HS-5 (cell line): ENCODE data around the gene H6PD.

Experiments used
- DNase-seq: peaks from one replicate; pipeline ENCODE4 v3.0.0-alpha.2; 2012; ENCODE audit warnings: low read depth

Gene H6PD

DNA sequence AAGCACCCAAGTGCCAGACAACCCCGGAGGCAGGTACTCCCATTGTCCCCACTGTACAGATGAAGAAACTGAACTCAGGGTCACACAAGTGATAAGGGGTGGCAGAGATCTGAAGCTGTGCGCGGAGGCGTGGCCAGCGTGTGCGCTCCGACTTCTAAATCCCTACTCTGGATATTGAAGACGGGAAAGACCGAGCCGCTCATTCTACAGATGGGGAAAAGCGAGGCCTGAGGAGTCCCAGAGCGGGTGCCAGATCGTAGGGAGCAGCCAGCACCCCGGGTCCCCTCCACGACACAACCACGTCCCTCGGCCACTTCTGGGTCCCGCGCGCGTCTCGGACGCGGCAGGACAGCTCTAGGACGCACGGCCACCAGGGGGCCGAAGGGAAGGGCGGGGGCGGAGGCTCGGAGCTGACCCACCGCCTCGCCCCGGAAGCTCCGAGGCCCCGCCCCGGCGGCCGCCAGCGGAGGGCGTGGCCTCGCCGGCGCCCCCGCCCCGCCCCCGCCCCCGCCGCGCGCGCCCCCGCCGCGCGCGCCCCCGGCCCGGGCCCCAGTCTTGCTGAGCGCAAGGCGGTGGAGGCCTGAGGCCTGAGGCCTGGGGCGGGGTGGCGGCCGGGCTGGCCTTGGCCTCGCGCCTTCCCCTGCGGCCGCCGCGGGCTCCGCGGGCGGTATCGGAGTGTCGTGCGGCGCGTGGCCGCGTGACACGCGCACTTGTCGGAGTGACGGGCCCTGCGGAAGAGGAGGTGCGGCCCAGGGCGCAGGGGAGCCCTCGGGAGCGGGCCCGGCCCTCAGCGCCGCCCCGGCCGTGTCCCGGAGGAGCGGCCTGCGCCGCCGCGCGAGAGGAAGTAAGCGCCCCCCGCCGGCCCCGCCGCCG lies at the start of gene H6PD:
Gene H6PD, plus strand, starts transcription at position 552 of the 873 bp plus-strand sequence. CDS start 10,161 bp downstream, outside the sequence.
- no peak for DNase-seq

DNA sequence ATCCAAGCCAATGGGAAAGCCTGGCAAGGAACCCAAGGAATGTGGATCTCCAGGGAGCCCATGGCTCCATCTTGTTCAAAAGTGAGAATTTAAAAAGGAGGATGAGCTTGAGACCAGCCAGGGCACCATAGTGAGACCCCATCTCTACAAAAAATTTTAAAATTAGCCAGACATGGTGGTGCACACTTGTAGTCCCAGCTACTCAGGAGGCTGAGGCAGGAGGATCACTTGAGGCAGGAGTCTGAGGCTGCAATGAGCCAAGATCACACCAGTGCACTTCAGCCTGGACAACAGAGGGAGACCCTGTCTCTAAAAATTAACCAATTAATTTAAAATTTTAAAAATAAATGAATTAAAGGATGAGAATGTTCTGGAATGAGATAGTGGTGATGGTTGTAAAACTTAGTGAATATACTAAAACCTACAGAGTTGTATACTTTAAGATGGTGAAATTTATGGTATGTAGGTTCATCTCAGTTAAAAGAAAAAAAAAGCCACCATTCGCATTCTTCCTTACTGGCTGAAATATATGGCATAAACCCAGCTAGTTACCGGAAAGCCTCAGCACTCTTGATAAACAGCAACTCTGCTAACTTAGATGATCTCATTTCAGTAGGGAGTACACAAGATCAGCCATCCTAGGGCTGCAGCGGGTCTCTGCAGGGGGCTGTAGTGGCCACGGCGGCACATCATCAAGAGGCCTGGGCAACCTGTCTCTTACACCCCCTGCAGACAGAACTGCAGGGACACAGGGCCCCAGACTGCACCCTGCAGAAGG lies 48.3 kb upstream of the H6PD start:
- no peak for DNase-seq

GRCh38 chr1:9187004-9187403 lies 47.6 kb upstream of the H6PD start:
- no peak for DNase-seq

DNA sequence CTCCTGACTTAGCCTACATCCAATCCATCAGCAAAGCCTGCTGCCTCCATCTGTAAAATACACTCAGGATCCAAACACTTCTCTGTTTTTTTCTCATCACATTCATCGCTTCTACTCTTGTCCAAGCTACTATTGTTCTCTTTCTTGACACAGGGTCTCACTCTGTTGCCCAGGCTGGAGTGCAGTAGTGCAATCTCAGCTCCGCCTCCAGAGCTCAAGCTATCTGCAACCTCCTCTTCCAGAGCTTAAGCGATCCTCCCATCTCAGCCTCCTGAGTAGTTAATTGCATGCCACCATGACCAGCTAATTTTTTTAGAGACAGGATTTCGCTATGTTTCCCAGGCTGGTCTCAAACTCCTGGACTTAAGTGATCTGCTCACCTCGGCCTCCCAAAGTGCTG lies 44.3 kb upstream of the H6PD start:
- no peak for DNase-seq

DNA sequence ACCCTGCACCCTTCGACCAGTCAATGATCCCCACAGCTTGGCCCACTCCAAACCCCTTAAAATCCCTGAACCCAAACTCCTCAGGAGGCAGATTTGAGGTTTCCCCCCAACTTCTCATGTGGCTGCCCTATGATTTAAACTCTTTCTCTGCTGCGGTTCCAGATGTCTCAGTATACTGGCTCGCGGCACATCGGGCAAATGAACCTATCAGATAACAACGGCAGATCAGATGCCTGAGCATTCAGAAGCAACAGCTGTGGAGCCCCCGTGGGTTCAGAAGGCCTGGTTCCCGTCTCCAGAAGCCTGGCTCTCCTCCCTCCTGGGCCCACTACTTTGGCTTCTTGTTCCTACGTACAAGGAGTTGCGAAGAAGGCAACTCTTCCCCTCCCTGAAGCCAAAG lies 43.3 kb upstream of the H6PD start:
- DNase-seq, result no peak

GRCh38 chr1:9192578-9193232 lies 41.9 kb upstream of the H6PD start:
- no peak for DNase-seq

- no peak for DNase-seq
Observed at GRCh38 chr1:9193233-9193625, 41.3 kb upstream of the H6PD start.

GRCh38 chr1:9194024-9194423 lies 40.5 kb upstream of the H6PD start:
- DNase-seq, result no peak

GRCh38 chr1:9195651-9196050 lies 38.9 kb upstream of the H6PD start:
- DNase-seq, result no peak

- peak; percentile 85 for DNase-seq
Observed at GRCh38 chr1:9196129-9197040, 38.2 kb upstream of the H6PD start.

DNA sequence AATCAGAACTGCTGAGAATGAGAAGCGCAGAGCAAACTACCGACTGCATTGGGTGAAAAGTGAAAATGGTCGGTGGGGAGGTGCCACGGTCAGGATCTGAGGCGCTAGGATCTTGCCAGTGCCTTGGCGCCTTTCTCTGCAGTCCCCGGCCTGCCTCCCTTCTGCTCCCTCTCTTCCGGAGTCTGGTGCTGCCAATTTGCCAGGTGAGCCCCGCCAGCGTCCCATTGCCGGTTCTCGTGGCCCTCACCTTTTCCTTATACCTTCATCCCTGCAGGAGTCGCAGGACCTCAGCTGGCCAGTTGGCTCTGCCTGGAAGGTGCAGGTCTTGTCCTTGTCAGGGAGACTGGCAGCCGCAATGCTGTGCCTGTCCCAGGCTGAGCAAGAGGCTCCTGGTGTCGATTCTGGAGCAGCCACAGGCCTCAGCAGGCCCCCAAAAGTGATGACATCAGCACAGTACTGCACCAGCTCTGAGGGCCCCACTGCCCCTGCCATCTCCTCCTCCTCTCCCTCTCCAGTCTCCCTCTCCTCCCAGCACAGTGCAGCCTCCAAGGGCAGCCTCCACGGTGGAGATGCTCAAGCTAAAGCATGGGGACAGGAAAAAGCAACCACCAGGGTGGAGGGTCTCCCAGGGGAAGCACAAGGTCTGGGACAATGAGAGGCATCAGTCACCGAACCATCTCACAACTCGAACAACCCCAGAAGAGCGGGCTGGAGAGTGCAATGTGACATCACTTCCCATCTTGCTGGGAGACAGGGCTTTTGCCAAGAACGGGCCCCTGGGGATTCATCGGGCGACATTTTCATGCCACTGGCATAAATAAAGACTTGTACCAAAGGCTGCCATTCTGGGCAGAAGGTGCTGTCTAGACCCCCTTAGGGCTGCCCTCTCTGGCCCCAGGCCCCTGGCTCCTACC lies 37.1 kb upstream of the H6PD start:
- DNase-seq, result no peak

- DNase-seq, result no peak
Observed at GRCh38 chr1:9198538-9199361, 35.8 kb upstream of the H6PD start.

GRCh38 chr1:9200441-9200840 lies 34.1 kb upstream of the H6PD start:
- no peak for DNase-seq

DNA sequence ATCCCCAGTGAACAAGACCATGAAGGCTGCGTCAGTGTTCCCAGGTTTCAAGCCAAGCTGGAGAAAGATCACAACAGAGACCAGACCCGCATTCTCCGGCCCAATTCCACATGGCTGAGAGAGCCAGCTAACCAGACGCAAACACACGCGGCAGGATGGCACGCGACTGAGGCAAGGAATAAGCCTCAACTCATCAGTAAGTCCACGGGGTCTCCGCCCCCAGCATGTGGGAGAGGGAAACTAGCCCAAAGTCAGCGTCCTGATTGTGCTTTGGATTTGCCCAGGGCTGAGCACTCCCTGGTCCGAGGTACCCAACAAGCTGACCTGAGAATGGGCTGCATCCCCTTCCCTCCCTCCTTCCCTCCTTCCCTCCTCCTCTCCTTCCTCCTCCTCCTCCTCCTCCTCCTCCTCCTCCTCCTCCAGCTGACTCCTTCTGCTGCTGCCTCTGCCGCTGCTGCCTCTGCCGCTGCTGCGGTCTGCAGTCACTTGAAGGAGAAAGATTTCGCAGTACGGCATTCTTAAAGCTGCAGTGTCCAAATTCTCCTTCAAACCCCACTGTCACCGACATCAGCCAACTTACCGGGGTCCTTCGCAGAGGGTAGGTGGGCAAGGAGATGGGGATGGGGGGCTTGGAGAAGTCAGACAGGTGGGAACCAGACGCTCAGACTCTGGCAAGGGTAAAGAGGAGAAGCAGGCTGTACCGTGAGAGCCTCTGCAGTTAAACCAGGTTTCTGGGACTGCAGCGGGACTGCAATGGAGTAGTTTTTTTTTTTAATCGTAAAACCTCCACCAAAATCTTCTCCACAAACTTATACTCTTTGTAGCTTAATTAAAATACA lies 33.0 kb upstream of the H6PD start:
- no peak for DNase-seq

DNA sequence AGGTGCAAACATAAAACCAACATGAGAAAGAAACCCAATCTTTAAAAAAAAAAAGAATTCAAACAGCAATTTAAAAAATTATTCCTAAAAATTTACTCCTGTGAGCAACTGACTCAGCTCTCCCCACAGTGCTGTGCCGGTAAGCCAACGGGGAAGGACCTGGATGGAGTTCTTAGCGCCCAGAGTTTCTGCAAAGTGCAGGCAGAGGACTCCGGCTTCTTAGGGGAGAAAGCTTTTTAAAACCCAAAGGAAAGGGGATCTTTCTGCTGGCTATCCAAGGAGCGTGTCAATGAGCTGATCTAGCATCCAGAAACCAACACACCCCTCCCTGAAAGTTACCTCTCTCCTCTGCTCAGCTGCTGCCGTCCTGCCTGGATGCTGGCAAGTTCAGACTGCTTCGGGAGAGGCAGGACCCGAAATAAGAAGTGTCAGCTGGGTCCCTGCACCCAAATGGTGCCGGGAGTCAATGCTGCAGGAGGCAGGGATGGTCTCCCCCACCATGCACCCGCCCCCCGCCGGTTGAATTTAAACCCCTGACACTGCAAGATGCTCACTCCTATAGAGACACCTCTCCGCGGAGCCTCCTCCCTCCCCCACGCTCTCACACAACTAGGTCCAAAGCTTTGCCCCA lies 32.2 kb upstream of the H6PD start:
- no peak for DNase-seq

GRCh38 chr1:9203511-9203982 lies 31.0 kb upstream of the H6PD start:
- DNase-seq, result no peak

DNA sequence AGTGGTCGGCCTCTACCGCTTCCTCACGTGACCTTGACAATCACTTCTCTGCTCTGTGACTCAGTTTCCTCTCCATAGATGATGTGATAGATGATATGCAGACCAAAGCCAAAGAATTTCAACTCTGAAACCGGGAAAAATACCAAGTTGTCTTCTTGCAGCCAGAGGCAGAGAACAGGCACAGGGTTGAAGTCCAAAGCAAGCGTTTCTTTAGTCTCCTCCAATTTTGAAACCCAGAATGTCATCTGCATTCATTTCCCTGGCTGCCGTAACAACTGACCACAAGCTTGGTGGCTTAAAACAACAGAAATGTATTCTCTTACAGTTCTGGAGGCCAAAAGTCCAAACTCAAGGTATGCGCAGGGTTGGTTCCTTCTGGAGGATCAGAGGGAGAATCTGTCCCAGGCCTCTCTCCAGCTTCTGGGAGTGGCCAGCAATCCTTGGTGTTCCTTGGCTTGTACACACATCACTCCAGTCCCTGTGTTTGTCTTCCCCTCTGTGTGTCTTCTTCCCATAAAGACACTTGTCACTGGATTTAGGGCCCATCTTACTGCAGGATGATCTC lies 30.3 kb upstream of the H6PD start:
- DNase-seq, result no peak

DNA sequence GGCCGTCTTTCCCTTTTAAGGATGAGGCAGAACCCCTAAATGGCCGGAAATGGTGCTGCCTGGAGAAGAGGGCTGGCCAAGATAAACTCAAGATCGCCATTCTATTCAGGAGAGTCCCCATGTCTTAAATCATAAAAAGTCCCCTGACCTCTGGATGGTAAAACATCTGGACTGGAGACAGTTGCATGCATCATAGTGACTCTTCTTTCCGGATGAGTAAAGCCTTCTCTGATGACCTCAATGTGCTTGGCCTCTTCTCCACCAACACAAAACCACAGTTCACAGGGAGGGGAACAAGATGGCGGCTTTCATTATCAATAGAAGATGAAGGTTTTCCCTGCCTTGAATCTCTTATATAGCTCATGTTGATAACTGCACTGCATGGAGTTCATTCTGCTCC lies 27.5 kb upstream of the H6PD start:
- peak; percentile 84 for DNase-seq
